Hematopoietic multipotent progenitor cell treated with erythropoietin and hydrocortisone succinate and interleukin-3 and kit ligand, for 15 days (in vitro differentiated cells): ENCODE data around the gene PAPOLG.
"Not testable (repeated sequence)": the region's sequence is repeated elsewhere in the genome, so short reads cannot be mapped to it uniquely, and the experiment has no call there.

ENCODE experiments used
- DNase-seq: peaks from one replicate; pipeline ENCODE4 v3.0.0-alpha.2; 2015; ENCODE audit warnings: low spot score

The PAPOLG gene

DNA sequence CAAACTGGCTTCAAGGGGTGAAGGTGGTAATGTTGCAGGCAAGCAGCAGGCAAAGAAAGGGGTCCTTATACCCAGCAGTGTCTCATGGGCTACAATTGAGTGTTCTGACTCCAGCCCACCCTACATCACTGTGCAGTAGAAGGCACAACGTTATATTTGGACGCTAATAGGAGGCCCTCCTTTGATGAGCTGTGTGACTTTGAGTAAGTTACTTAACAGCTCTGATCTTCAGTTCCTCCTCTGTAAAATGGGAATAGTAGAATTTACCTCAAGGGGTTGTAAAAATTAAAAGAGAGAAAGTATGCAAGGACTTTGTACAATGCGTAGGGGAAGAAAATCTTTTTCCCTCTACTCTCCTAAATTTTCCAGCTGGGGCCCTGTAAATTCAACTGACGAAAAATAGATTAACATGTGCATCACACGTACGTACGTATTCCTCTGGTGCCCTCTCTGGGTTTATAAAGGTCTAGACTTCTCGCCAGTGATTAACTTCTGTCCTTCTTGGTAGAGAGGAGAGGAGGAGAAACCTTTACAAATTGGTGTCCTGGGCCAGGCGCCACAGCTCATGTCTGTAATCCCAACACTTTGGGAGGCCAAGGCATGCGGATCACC is 67.7 kb downstream of the PAPOLG start:
- no peak for DNase-seq

- DNase-seq = no peak
Observed at GRCh38 chr2:60825666-60826065, 69.6 kb downstream of the PAPOLG start.

GRCh38 chr2:60826111-60826510 is 70.0 kb downstream of the PAPOLG start:
- DNase-seq = no peak

GRCh38 chr2:60826860-60827259 is 70.8 kb downstream of the PAPOLG start:
- not testable (repeated sequence) for DNase-seq

DNA sequence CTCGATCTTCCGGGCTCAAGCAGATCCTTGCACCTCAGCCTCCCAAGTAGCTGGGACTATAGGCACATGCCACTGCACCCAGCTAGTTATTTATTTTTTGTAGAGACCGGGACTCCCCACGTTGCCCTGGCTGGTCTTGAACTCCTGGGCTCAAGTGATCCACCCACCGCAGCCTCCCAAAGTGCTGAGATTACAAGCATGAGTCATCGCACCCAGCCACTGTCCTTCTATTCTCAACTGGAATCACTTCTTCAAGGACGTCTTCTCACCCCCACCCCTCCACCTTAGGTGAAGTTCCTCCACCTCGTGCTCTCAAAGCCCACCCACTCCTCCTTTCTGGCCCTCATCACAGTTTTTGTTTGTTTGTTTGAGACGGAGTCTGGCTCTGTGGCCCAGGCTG is 71.3 kb downstream of the PAPOLG start:
- DNase-seq = no peak

- DNase-seq = no peak
Observed at GRCh38 chr2:60830991-60831390, 74.9 kb downstream of the PAPOLG start.

- no peak for DNase-seq
Observed at GRCh38 chr2:60831921-60832320, 75.9 kb downstream of the PAPOLG start.

GRCh38 chr2:60832621-60833020 is 76.6 kb downstream of the PAPOLG start:
- DNase-seq = no peak

GRCh38 chr2:60834270-60834717 is 78.2 kb downstream of the PAPOLG start:
- no peak for DNase-seq

- no peak for DNase-seq
Observed at GRCh38 chr2:60836491-60836890, 80.4 kb downstream of the PAPOLG start.

GRCh38 chr2:60837123-60837522 is 81.1 kb downstream of the PAPOLG start:
- DNase-seq = no peak

- no peak for DNase-seq
Observed at GRCh38 chr2:60838481-60838880, 82.4 kb downstream of the PAPOLG start.

- no peak for DNase-seq
Observed at GRCh38 chr2:60839126-60839813, 83.2 kb downstream of the PAPOLG start.

GRCh38 chr2:60840880-60841279 is 84.8 kb downstream of the PAPOLG start:
- DNase-seq = no peak

GRCh38 chr2:60843006-60843405 is 86.9 kb downstream of the PAPOLG start:
- DNase-seq = no peak

GRCh38 chr2:60844105-60844504 is 88.0 kb downstream of the PAPOLG start:
- DNase-seq = no peak

- DNase-seq = no peak
Observed at GRCh38 chr2:60847854-60848253, 91.8 kb downstream of the PAPOLG start.
